MCF 10A (cell line): ENCODE data around the gene SLC24A3. TPM values are rescaled to one million over a fixed set of nuclear protein-coding genes. Genes with fewer than 3 reads are reported as not detected.

ENCODE experiments used
- BruUV-seq: library from RNA; stranded (reverse); fragments of 400-500 nt; replicated peaks from 2 replicates; lab custom pipeline; 2021; lab: Mats Ljungman, UMichigan
- CTCF ChIA-PET: fragments of 300-600 bp; sonication (Branson Sonifier 250); formaldehyde crosslinking; extraction: SDS; loops from one replicate; lab custom pipeline; 2021; ENCODE audit warnings: antibody characterized with exemption, inconsistent platforms; lab: Yijun Ruan, JAX
- POLR2A ChIA-PET: fragments of 300-600, 350-650 bp; sonication (Branson Sonifier 250); formaldehyde crosslinking; extraction: SDS; loops from one replicate; lab custom pipeline; 2020; ENCODE audit warnings: antibody characterized with exemption, inconsistent platforms; lab: Yijun Ruan, JAX
- DNase-seq: peaks from one replicate; pipeline ENCODE4 v3.0.0-alpha.2; 2018; ENCODE audit not compliant: unreplicated experiment
- H3K27ac Mint-ChIP-seq: one replicate; pipeline ENCODE4 v1.8.0; 2022; ENCODE audit warnings: mild to moderate bottlenecking, low read depth, mixed read lengths; ENCODE audit not compliant: unreplicated experiment
- H3K27me3 Mint-ChIP-seq: one replicate; pipeline ENCODE4 v1.8.0; 2022; ENCODE audit warnings: mixed read lengths; ENCODE audit not compliant: insufficient read depth, unreplicated experiment
- H3K36me3 Mint-ChIP-seq: one replicate; pipeline ENCODE4 v1.8.0; 2022; ENCODE audit warnings: mild to moderate bottlenecking, moderate library complexity, mixed read lengths; ENCODE audit not compliant: insufficient read depth, unreplicated experiment
- H3K4me1 Mint-ChIP-seq: one replicate; pipeline ENCODE4 v1.8.0; 2022; ENCODE audit warnings: mixed read lengths; ENCODE audit not compliant: insufficient read depth, unreplicated experiment
- H3K4me3 Mint-ChIP-seq: one replicate; pipeline ENCODE4 v1.8.0; 2022; ENCODE audit warnings: mild to moderate bottlenecking, moderate library complexity, mixed read lengths; ENCODE audit not compliant: unreplicated experiment
- H3K9me3 Mint-ChIP-seq: one replicate; pipeline ENCODE4 v1.8.0; 2022; ENCODE audit warnings: mixed read lengths; ENCODE audit not compliant: unreplicated experiment
- CTCF ChIP-seq: fragments of 200-600 bp; IDR thresholded peaks from one replicate; pipeline ENCODE4 v1.8.0; 2022; ENCODE audit warnings: antibody characterized with exemption, mild to moderate bottlenecking; ENCODE audit not compliant: unreplicated experiment
- intact Hi-C: fragments of 100-400 bp; cut with micrococcal nuclease; formaldehyde crosslinking; loops from 2 replicates; pipeline ENCODE4 v1.14.1; 2022
- total RNA-seq: library from RNA; stranded (reverse); gene quantifications from 2 replicates; pipeline ENCODE4 v1.2.3, GENCODE V29; 2022

The SLC24A3 gene
- total RNA-seq, 1 experiment from 2014 or later, result not detected

- DNase-seq, result no peak
- H3K9me3 Mint-ChIP-seq, result no peaks in the 10 kb centered on the region
- H3K27ac Mint-ChIP-seq, result no peak overlapping the region
- CTCF ChIA-PET, result interaction anchor here (0.6 to 0.8 kb wide), 2 partner anchors 521 to 557 kb away, joined by 3 to 6 read pairs; no protein-coding TSS in a partner anchor
- POLR2A ChIA-PET, result no interaction called here
- H3K36me3 Mint-ChIP-seq, result no peaks in the 10 kb centered on the region
- intact Hi-C loops, result no loop called here
- no peak overlapping the region for H3K4me3 Mint-ChIP-seq
- TF ChIP-seq CTCF, result no peak
- H3K4me1 Mint-ChIP-seq, result no peaks in the 10 kb centered on the region
- no TSS peak for BruUV-seq
- no peaks in the 10 kb centered on the region for H3K27me3 Mint-ChIP-seq
Observed at GRCh38 chr20:19338380-19338779, 125.9 kb downstream of the SLC24A3 start.

GRCh38 chr20:19338960-19339359 is 126.5 kb downstream of the SLC24A3 start:
- ChIA-PET CTCF (interaction anchor here (0.6 kb wide), 1 partner anchor 558 kb away, joined by 3 read pairs; no protein-coding TSS in a partner anchor), POLR2A (no interaction called here)
- Mint-ChIP-seq H3K9me3 (peaks cover 4% of the 10 kb centered on the region), H3K36me3 (no peaks in the 10 kb centered on the region), H3K4me1 (no peaks in the 10 kb centered on the region), H3K27ac (no peak overlapping the region), H3K4me3 (no peak overlapping the region), H3K27me3 (no peaks in the 10 kb centered on the region)
- intact Hi-C loops, result no loop called here
- DNase-seq, result no peak
- no TSS peak for BruUV-seq
- no peak for TF ChIP-seq CTCF

GRCh38 chr20:19341348-19342053 is 129.1 kb downstream of the SLC24A3 start:
- ChIA-PET POLR2A (no interaction called here), CTCF (interaction anchor here (0.7 kb wide), 1 partner anchor 423 kb away, joined by 3 read pairs; no protein-coding TSS in a partner anchor)
- Mint-ChIP-seq H3K27ac (no peak overlapping the region), H3K27me3 (no peaks in the 10 kb centered on the region), H3K36me3 (no peaks in the 10 kb centered on the region), H3K4me1 (no peaks in the 10 kb centered on the region), H3K9me3 (peaks cover 10% of the 10 kb centered on the region), H3K4me3 (no peak overlapping the region)
- DNase-seq, result no peak
- TF ChIP-seq CTCF, result no peak
- BruUV-seq, result no TSS peak
- intact Hi-C loops, result no loop called here

GRCh38 chr20:19344341-19344740 is 131.9 kb downstream of the SLC24A3 start:
- no peaks in the 10 kb centered on the region for H3K27me3 Mint-ChIP-seq
- no peak for TF ChIP-seq CTCF
- intact Hi-C loops, result no loop called here
- H3K9me3 Mint-ChIP-seq, result peaks cover 18% of the 10 kb centered on the region
- no peaks in the 10 kb centered on the region for H3K4me1 Mint-ChIP-seq
- H3K4me3 Mint-ChIP-seq, result no peak overlapping the region
- H3K27ac Mint-ChIP-seq, result no peak overlapping the region
- CTCF ChIA-PET, result no interaction called here
- no peaks in the 10 kb centered on the region for H3K36me3 Mint-ChIP-seq
- POLR2A ChIA-PET, result no interaction called here
- BruUV-seq, result no TSS peak
- DNase-seq, result no peak
